Fibroblast of pulmonary artery (primary cell): ENCODE data around the gene CCNB1.
"Not testable (repeated sequence)": the region's sequence is repeated elsewhere in the genome, so short reads cannot be mapped to it uniquely, and the experiment has no call there.

Experiments used
- DNase-seq: peaks from one replicate; pipeline ENCODE4 v3.0.0-alpha.2; 2010; ENCODE audit warnings: low read depth
- H3K4me3 ChIP-seq: replicated peaks from 2 replicates; pipeline ENCODE4 v1.5.1; 2011; ENCODE audit warnings: low read depth, mild to moderate bottlenecking, control low read depth, low read length, moderate library complexity
- CTCF ChIP-seq: IDR thresholded peaks from 2 replicates; pipeline ENCODE4 v1.5.1; 2011; ENCODE audit warnings: mild to moderate bottlenecking, control low read depth, low read length, inconsistent platforms; ENCODE audit errors: missing control alignments

CCNB1 gene

GRCh38 chr5:69219939-69220338, 53.0 kb downstream of the CCNB1 start:
- DNase-seq, result no peak

GRCh38 chr5:69220371-69220770, 53.4 kb downstream of the CCNB1 start:
- not testable (repeated sequence) for H3K4me3 ChIP-seq, DNase-seq

More at GRCh38 chr5:69219939-69220338, 53.0 kb downstream of the CCNB1 start:
- no peak for TF ChIP-seq CTCF
- H3K4me3 ChIP-seq, result no peak overlapping the region

GRCh38 chr5:69220833-69221232, 53.9 kb downstream of the CCNB1 start:
- H3K4me3 ChIP-seq, DNase-seq: not testable (repeated sequence)

- TF ChIP-seq CTCF, result no peak
- H3K4me3 ChIP-seq, result no peak overlapping the region
- no peak for DNase-seq
Observed at GRCh38 chr5:69224520-69224919, 57.6 kb downstream of the CCNB1 start.

- no peak overlapping the region for H3K4me3 ChIP-seq
- DNase-seq, result no peak
- no peak for TF ChIP-seq CTCF
Observed at GRCh38 chr5:69225860-69226259, 58.9 kb downstream of the CCNB1 start.
